PC-9 (cell line): ENCODE results near the gene CD86. TPM values are rescaled to one million over a fixed set of nuclear protein-coding genes. Genes with fewer than 3 reads are reported as not detected.

Experiments
- BruUV-seq: library from RNA; stranded (reverse); fragments of 400-500 nt; replicated peaks from 2 replicates; lab custom pipeline; 2021; lab: Mats Ljungman, UMichigan
- CTCF ChIA-PET: fragments of 300-600 bp; sonication (Branson Sonifier 250); formaldehyde crosslinking; loops from one replicate; lab custom pipeline; 2022; ENCODE audit warnings: antibody characterized with exemption; lab: Charles Lee
- POLR2A ChIA-PET: fragments of 300-600 bp; sonication (Branson Sonifier 250); formaldehyde crosslinking; loops from one replicate; lab custom pipeline; 2022; ENCODE audit warnings: antibody characterized with exemption; ENCODE audit not compliant: unreplicated experiment; lab: Charles Lee
- DNase-seq, 2 experiments: peaks; one replicate each; pipeline versions ENCODE4 v3.0.0 to v3.0.0-alpha.2; 2015 to 2022; ENCODE audit warnings: mixed read lengths in 1 of 2
- H2AFZ ChIP-seq: fragments of 200-600 bp; sonication (generic); 2 replicates; pipeline ENCODE4 v1.8.1; 2017; ENCODE audit warnings: antibody characterized with exemption
- H3F3A ChIP-seq: fragments of 200-600 bp; sonication (generic); 2 replicates; pipeline ENCODE4 v1.8.1; 2017; ENCODE audit warnings: antibody characterized with exemption, mild to moderate bottlenecking, low read depth; ENCODE audit not compliant: insufficient read depth
- H3K27ac ChIP-seq: fragments of 200-600 bp; sonication (generic); 2 replicates; pipeline ENCODE4 v1.6.1; 2016; ENCODE audit warnings: mixed run types
- H3K27me3 ChIP-seq: fragments of 200-600 bp; sonication (generic); 2 replicates; pipeline ENCODE4 v1.6.1; 2016; ENCODE audit warnings: low read depth, mixed run types; ENCODE audit not compliant: insufficient read depth
- H3K36me3 ChIP-seq: fragments of 200-600 bp; sonication (generic); 2 replicates; pipeline ENCODE4 v1.6.1; 2016; ENCODE audit warnings: low read depth, mixed run types
- H3K4me1 ChIP-seq: fragments of 200-600 bp; sonication (generic); replicated peaks from 2 replicates; pipeline ENCODE4 v1.6.1; 2016; ENCODE audit warnings: mixed run types; ENCODE audit not compliant: insufficient read depth
- H3K4me2 ChIP-seq: fragments of 200-600 bp; sonication (generic); 2 replicates; pipeline ENCODE4 v1.6.1; 2017; ENCODE audit warnings: mixed run types
- H3K4me3 ChIP-seq: fragments of 200-600 bp; sonication (generic); 2 replicates; pipeline ENCODE4 v1.6.1; 2016; ENCODE audit warnings: mixed run types
- H3K79me2 ChIP-seq: fragments of 200-600 bp; sonication (generic); 2 replicates; pipeline ENCODE4 v1.6.1; 2017; ENCODE audit warnings: low read depth, mixed run types
- H3K9me2 ChIP-seq: fragments of 200-600 bp; sonication (generic); 2 replicates; pipeline ENCODE4 v1.8.1; 2017; ENCODE audit warnings: mild to moderate bottlenecking; ENCODE audit not compliant: insufficient read depth
- H3K9me3 ChIP-seq: fragments of 200-600 bp; sonication (generic); 2 replicates; pipeline ENCODE4 v1.8.1; 2016; ENCODE audit warnings: low read depth; ENCODE audit not compliant: insufficient read depth
- H4K20me1 ChIP-seq: fragments of 200-600 bp; sonication (generic); 2 replicates; pipeline ENCODE4 v1.8.1; 2017; ENCODE audit not compliant: insufficient read depth
- CTCF ChIP-seq: fragments of 200-600 bp; sonication (generic); conservative IDR thresholded peaks from 2 replicates; pipeline ENCODE4 v1.6.1; 2017; ENCODE audit warnings: mixed run types, antibody characterized with exemption, mild to moderate bottlenecking, moderate library complexity
- EZH2 ChIP-seq: fragments of 200-600 bp; sonication (generic); IDR thresholded peaks from 2 replicates; pipeline ENCODE4 v1.8.0; 2017; ENCODE audit warnings: antibody characterized with exemption, low read depth
- intact Hi-C: fragments of 100-400 bp; cut with micrococcal nuclease; formaldehyde crosslinking; loops from one replicate; pipeline ENCODE4 v1.10.0; 2022; ENCODE audit not compliant: unreplicated experiment
- total RNA-seq: library from RNA; stranded (reverse); gene quantifications from 2 replicates; pipeline ENCODE4 v1.2.3, GENCODE V29; 2021

The CD86 gene
- total RNA-seq, 1 experiment from 2014 or later = not detected

- H3K36me3 ChIP-seq = no peaks in the 10 kb centered on the region
- H3K4me3 ChIP-seq = no peak overlapping the region
- no TSS peak for BruUV-seq
- H3K27me3 ChIP-seq = no peaks in the 10 kb centered on the region
- CTCF ChIA-PET = interaction anchor here (0.6 kb wide), 1 partner anchor 994 kb away, joined by 4 read pairs; no protein-coding TSS in a partner anchor
- no peak overlapping the region for H3K4me2 ChIP-seq
- no peak overlapping the region for H3K27ac ChIP-seq
- DNase-seq = no peak
- POLR2A ChIA-PET = no interaction called here
- no peaks in the 10 kb centered on the region for H3K79me2 ChIP-seq
- H3K9me2 ChIP-seq = no peaks in the 10 kb centered on the region
- TF ChIP-seq EZH2 (no peak), CTCF (no peak)
- H4K20me1 ChIP-seq = no peaks in the 10 kb centered on the region
- intact Hi-C loops = no loop called here
- no peaks in the 10 kb centered on the region for H3K9me3 ChIP-seq
- 0 out of 2 replicates have a peak overlapping the region, but pooled peaks have one; percentile 17 for H2AFZ ChIP-seq
- H3F3A ChIP-seq = no peaks in the 10 kb centered on the region
- H3K4me1 ChIP-seq = 0 out of 2 replicates have a peak, but pooled peaks cover 4% of the 10 kb centered on the region
Observed at GRCh38 chr3:122052968-122053367, 2.2 kb upstream of the CD86 start.

- H3K4me3 ChIP-seq = no peak overlapping the region
- no peaks in the 10 kb centered on the region for H3K36me3 ChIP-seq
- H3K9me2 ChIP-seq = no peaks in the 10 kb centered on the region
- H3K4me2 ChIP-seq = no peak overlapping the region
- DNase-seq = no peak
- no peaks in the 10 kb centered on the region for H3F3A ChIP-seq
- H3K27me3 ChIP-seq = no peaks in the 10 kb centered on the region
- TF ChIP-seq EZH2 (no peak), CTCF (no peak)
- H3K79me2 ChIP-seq = no peaks in the 10 kb centered on the region
- H3K4me1 ChIP-seq = no peaks in the 10 kb centered on the region
- no peaks in the 10 kb centered on the region for H3K9me3 ChIP-seq
- CTCF ChIA-PET = no interaction called here
- BruUV-seq = no TSS peak
- intact Hi-C loops = no loop called here
- H4K20me1 ChIP-seq = no peaks in the 10 kb centered on the region
- POLR2A ChIA-PET = no interaction called here
- H2AFZ ChIP-seq = no peak overlapping the region
- H3K27ac ChIP-seq = no peak overlapping the region
Observed at GRCh38 chr3:122057671-122058070, 2.5 kb downstream of the CD86 start.

- Histone ChIP-seq H2AFZ (no peak overlapping the region), H4K20me1 (no peaks in the 10 kb centered on the region), H3K79me2 (no peaks in the 10 kb centered on the region), H3K36me3 (no peaks in the 10 kb centered on the region), H3K9me3 (no peaks in the 10 kb centered on the region), H3K4me1 (no peaks in the 10 kb centered on the region), H3K4me2 (no peak overlapping the region), H3K4me3 (no peak overlapping the region), H3K27ac (no peak overlapping the region), H3K9me2 (no peaks in the 10 kb centered on the region), H3K27me3 (no peaks in the 10 kb centered on the region), H3F3A (no peaks in the 10 kb centered on the region)
- POLR2A ChIA-PET = no interaction called here
- intact Hi-C loops = no loop called here
- no TSS peak for BruUV-seq
- TF ChIP-seq EZH2 (no peak), CTCF (no peak)
- CTCF ChIA-PET = no interaction called here
- DNase-seq = no peak
Observed at GRCh38 chr3:122058294-122058693, 3.1 kb downstream of the CD86 start.
